Stimulated activated CD4-positive, alpha-beta T cell treated with anti-CD3 and anti-CD28 coated beads, Interleukin-2, amount 100 ng/mL, for 24 hours (primary cell): ENCODE data around the gene GPR141.

Experiments used
- DNase-seq, 2 donors: peaks; one replicate each; pipeline ENCODE4 v3.0.0-alpha.2; 2020

The GPR141 gene

GRCh38 chr7:37738321-37738720, 54.8 kb downstream of the GPR141 start:
- DNase-seq: no peak

GRCh38 chr7:37740398-37740797, 56.8 kb downstream of the GPR141 start:
- no peak for DNase-seq

DNA sequence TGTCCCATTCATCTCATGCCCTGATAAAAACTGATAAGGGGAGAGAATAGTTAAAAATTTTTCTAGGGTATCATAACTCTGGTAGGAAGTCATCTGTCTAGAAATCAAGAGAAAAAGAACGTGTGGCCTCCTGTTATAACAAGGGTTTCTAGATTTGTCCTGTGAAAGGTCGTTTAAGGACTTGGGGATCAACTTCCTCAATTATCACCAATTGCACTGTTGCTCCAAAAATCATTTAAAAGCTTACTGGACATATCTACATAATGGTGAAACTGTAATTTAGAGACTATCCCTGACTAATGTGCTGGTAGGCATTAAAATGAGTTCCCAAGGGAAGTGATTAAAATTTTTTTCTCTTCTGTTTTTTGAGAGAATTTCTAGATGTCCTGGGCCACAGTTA, 58.2 kb downstream of the GPR141 start:
- DNase-seq: no peak

DNA sequence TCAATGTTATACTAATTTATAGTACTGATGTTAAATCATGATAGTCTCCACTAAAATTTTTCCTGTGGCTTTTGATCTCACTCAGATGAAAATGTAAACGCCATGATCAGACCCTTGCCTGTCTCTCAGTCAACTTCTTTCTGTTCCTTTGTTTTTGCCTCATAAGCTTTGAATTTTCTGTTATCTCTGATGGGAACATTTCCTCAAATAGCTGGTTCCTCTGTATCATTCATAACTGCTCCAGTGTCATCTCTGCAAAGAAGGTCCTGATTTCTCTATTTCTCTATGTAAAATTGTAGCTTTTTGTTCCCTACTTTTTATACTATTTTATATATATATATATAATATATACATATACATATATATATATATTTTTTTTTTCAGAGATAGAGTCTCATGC, 67.5 kb downstream of the GPR141 start:
- DNase-seq: no peak

DNA sequence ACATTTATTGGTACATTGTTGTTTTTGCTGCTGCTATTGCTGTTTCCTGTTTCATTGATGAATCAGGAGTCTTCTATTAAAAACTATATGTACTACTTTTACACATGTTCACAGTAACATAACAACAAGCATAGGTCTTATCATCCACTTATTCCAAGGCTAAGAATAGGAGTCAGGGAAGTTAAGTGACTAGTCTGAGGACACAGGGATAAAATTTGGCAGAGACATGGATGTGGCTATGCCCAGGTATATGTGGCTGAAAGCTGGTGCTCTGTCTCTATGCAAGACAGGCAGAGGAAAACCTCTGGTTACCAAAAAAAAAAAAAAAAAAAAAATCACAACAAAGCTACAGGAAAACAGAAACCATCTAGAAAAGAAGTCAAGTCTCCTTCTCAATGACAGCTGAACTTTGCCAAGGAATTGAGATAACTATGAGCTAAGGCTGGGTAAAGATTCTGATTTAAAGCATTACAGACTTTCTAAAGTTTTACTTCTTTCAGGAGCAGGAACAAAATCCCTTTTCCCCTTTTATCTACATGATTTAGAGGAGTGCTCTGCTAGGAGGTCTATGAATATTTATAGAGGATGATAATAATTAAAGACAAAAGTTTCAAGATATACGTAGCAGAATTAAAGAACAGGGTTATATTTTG, 70.0 kb downstream of the GPR141 start:
- no peak for DNase-seq

GRCh38 chr7:37756797-37757551, 73.4 kb downstream of the GPR141 start:
- DNase-seq: no peak

DNA sequence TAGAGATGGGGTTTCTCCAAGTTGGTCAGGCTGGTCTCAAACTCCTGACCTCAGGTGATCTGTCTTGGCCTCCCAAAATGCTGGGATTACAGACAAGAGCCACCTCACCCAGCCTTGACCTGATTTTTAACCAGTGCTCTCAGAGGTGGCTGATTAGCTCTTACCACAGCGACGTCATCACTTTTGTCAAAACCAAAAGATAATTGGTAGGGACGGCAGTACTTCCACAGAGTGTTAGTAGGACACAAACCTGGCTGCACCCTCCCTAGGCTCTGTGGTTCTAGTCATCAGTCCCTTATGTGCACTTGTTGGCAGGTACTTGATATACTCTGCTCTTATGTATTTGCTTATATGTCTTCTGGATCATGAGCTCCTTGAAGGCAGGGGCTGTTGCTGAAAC, 74.0 kb downstream of the GPR141 start:
- no peak for DNase-seq

DNA sequence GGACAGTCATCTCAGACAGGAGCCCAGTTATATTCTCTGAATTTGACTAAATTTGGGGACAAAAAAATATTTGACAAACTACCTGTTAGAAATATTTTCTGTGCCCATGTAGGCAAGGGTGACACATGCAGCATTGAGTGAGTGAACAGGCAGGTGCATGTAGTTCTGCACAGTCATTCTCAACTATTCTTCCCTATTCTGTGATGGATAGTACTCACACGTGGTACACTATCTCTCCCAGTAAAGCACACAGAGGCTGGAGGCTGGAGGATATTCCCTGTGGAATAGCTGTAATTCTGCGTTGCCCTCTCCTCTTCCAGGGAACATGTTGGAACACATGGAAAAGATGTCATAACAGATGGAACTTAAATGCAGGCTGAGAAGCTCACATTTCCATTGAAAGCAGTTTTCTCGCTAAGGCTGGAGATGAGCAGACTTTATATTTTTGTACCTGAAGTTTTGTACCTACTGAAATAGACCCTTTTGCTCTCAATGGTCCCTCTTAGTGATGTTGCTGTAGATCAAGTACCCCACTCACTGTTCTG, 75.0 kb downstream of the GPR141 start:
- DNase-seq: no peak

GRCh38 chr7:37759526-37759925, 76.0 kb downstream of the GPR141 start:
- DNase-seq: no peak

- no peak for DNase-seq
These were observed 81.9 kb downstream of the GPR141 start for GRCh38 chr7:37765421-37765829.

- no peak for DNase-seq
These were observed 82.4 kb downstream of the GPR141 start for GRCh38 chr7:37765872-37766525.

DNA sequence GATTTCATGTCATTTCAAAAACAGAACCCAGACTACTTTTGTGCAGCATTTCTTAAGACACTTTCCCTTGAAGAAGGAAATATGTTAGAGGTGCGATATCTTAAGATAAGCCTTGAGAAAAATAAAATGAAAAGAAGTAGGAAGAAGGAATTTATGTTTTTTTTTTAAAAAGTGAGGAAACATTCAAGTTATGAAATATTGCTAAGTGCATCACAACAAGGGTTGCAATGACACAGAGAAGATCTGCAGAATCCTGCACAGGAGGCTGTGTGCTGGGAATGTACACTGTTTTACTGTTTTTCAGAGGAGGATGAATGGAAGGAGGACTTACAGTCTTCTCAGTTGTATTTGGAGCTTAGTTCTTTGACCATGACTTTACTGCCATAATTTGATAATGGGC, 85.0 kb downstream of the GPR141 start:
- no peak for DNase-seq

DNA sequence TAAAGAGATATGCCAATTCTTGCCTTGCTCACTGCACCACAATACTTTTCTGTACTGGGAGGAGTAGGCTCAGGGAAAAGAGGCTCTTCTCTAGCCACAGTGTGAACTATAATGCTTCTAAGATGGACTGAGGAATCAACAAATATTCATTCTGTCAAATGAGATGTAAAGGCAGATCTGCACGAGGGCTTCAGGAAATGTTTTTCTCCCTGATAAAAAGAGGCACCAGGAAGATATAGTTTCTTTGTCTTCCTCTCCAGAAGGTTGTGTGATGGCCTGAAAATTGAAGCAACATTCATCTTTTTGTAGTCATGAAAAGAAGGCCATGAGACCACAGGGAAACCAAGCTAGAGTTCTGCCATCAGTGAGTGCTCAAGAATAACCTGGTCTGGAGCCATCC, 85.7 kb downstream of the GPR141 start:
- DNase-seq: no peak

- DNase-seq: no peak
These were observed 86.2 kb downstream of the GPR141 start for GRCh38 chr7:37769726-37770125.

DNA sequence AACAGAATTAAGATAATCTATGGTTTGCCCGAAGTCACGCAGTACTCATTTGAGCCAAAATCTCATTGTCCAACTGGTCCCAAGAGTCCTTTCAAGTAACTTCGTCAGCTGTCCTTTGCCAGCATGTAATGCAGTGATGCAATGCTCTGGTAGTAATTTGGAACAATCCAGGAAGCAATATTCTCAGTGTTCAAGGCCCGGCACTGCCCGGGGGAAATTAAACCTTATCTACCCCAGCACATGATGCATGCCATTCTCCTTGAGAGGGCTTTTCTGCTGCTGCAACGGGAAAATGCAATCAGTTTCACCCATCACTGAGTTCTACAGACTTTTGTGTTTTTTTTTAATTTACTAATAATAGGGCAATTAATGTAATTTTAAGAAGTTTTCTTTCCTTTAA, 87.3 kb downstream of the GPR141 start:
- DNase-seq: no peak

- no peak for DNase-seq
These were observed 87.8 kb downstream of the GPR141 start for GRCh38 chr7:37771342-37771741.

DNA sequence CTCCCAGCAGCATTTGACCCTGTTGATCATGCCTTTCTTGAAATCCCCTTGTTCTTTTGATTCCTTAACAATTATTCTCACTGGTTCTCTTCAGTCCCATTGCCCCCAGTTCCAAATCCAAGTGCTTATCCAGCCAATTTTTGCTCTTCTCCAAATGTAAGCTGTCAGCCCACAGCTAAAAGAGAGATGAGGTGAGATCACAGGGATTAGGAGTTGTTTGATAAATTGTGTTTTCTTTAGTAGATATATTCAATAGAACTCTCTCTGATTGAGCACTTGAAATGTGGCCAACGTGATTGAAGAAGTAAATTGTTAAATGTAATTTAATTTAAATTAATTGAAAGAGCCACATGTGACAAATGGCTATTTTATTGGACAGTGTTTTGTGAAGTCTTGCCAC, 88.2 kb downstream of the GPR141 start:
- DNase-seq: no peak

GRCh38 chr7:37775921-37776320, 92.4 kb downstream of the GPR141 start:
- DNase-seq: no peak

DNA sequence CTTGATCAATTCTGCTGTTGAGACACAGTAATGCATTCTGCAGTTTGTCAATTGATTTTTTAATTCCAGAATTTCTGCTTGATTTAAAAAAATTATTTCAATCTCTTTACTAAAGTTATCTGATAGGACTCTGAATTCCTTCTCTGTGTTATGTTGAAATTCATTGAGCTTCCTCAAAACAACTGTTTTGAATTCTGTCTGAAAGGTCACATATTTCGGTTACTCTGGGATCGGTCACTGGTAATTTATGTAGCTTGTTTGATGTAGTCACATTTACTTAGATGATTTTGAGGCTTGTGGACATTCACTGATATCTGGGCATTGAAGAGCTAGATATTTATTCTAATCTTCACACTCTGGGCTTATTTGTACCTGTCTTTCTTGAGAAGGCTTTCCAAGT, 97.6 kb downstream of the GPR141 start:
- DNase-seq: no peak

DNA sequence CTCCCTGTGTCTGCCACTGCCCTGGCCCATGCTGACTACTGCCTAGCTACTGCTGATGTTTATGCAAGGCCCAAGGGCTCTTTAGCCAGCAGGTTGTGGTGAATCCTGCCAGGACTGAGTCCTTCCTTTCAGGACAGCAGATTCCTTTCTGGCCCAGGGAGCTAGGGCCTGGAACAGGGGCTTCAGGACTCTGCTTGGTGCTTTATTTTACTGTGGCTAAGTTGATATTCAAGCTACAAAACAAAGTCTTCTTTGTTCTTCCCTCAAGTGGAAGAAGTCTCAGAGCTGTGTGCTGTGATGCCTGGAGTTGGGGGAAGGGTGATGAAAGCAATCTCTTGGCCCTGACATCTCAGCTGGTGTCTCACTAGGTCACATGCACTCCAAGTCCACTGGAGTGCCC, 98.6 kb downstream of the GPR141 start:
- no peak for DNase-seq

DNA sequence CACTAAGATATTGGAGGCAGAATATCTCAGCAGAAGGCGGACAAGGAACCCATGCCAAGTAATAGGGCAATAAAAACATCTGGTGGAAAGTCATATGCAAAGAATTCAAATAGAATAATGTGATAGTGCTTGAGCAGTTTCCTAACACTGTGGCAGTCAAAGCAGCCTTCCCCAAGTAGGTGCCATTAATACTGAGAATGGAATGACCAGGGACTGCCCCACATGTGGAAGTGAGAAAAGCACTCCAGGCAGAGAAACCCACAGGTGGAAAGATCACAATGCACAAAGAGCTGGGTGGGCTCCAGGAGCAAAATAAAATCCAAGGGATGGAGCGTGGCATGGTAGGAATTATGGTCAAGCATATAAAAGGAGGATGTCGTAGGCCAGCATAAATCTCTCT, 100.4 kb downstream of the GPR141 start:
- DNase-seq: no peak

- DNase-seq: no peak
These were observed 103.4 kb downstream of the GPR141 start for GRCh38 chr7:37786741-37787569.
